ENCODE data around the gene RNF130.
"Not testable (repeated sequence)": the region's sequence is repeated elsewhere in the genome, so short reads cannot be mapped to it uniquely, and the experiment has no call there.

Gene RNF130

DNA sequence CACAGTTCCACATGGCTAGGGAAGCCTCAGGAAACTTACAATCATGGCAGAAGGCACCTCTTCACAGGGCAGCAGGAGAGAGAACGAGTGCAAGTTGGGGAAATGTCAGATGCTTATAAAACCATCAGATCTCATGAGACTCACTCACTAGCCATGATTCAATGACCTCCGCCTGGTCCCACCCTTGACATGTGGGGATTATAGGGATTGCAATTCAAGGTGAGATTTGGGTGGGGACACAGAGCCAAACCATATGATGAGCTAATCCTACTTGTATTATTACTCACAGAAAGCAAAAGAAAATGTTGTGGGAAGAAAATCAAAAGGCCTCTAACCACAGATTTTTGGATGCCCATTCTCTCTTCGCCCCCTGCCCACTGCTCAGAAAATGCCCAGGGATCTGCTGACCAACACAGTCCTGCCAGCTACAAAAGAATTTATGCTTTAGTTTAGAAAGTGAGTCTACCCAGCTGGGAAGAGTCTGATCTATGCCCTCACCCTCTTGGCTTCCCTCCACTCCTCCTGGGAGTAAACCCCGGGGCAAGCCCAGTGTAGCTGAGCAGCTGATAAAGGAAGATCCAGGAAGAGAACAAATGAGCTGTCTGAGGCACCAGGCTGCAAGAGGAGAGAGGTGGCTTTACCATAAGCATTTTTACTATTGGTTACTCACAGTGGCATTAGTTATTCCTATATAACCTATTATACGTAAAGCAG, 53.1 kb downstream of the RNF130 start:
- Histone ChIP-seq H4K20me1 (ENCODE audit: insufficient read depth) (no peaks in the 10 kb centered on the region), H3K79me2 (ENCODE audit: insufficient read depth, low read depth) (no peaks in the 10 kb centered on the region), H3K4me2 (no peak overlapping the region), H3K27ac (no peak overlapping the region), H3K4me1 (ENCODE audit: low read depth, poor library complexity, severe bottlenecking) (no peaks in the 10 kb centered on the region), H3K27me3 (ENCODE audit: insufficient read depth, low read depth) (no peaks in the 10 kb centered on the region), H3K4me3 (IDR thresholded peaks at IDR 0.05; ENCODE audit: insufficient read depth, low read depth, low read length) (no peak overlapping the region), H3K9ac (no peak overlapping the region), H2AFZ (ENCODE audit: low read depth) (no peak overlapping the region), H3K36me3 (ENCODE audit: insufficient read depth) (no peaks in the 10 kb centered on the region)
- TF ChIP-seq, protein P1, sequence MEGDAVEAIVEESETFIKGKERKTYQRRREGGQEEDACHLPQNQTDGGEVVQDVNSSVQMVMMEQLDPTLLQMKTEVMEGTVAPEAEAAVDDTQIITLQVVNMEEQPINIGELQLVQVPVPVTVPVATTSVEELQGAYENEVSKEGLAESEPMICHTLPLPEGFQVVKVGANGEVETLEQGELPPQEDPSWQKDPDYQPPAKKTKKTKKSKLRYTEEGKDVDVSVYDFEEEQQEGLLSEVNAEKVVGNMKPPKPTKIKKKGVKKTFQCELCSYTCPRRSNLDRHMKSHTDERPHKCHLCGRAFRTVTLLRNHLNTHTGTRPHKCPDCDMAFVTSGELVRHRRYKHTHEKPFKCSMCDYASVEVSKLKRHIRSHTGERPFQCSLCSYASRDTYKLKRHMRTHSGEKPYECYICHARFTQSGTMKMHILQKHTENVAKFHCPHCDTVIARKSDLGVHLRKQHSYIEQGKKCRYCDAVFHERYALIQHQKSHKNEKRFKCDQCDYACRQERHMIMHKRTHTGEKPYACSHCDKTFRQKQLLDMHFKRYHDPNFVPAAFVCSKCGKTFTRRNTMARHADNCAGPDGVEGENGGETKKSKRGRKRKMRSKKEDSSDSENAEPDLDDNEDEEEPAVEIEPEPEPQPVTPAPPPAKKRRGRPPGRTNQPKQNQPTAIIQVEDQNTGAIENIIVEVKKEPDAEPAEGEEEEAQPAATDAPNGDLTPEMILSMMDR (conservative IDR thresholded peaks at IDR 0.05; ENCODE audit: low read depth, low read length): no peak

DNA sequence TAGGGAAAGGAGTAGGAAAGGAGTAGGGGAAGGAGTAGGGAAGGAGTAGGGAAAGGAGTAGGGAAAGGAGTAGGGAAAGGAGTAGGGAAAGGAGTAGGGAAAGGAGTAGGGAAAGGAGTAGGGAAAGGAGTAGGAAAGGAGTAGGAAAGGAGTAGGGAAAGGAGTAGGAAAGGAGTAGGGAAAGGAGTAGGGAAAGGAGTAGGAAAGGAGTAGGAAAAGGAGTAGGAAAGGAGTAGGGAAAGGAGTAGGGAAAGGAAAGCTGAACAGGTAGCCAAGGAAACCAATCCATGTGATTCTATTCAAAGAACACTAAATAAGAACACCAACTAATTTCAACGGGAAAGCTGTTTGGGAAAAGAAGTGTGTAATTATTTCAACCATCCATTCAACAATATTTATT, 56.0 kb downstream of the RNF130 start:
- H3K36me3 ChIP-seq (ENCODE audit: insufficient read depth); H3K27ac ChIP-seq; H4K20me1 ChIP-seq (ENCODE audit: insufficient read depth); H3K4me2 ChIP-seq; H2AFZ ChIP-seq (ENCODE audit: low read depth); H3K4me3 ChIP-seq (IDR thresholded peaks at IDR 0.05; ENCODE audit: insufficient read depth, low read depth, low read length); H3K27me3 ChIP-seq (ENCODE audit: insufficient read depth, low read depth); H3K4me1 ChIP-seq (ENCODE audit: low read depth, poor library complexity, severe bottlenecking); H3K9ac ChIP-seq; H3K79me2 ChIP-seq (ENCODE audit: insufficient read depth, low read depth): not testable (repeated sequence)

DNA sequence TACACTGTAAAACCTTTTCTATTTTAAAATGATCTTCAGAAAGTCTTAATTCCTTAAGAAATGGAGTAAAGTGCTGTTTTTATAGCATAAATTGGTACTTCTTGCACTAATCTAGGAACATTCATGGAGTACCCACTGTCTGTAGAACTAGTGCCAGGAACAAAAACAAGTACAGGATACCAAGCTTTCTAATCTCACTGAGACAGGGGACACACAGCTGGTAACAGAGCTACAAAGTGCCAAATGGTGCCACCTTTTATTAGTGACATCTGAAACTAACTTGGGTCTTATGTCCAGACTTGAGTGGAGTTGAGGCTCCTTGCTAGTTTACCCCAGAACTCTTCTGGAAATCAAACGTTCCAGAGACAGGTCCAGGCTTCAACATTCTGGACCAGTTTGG, 57.9 kb downstream of the RNF130 start:
- Histone ChIP-seq H4K20me1 (ENCODE audit: insufficient read depth) (no peaks in the 10 kb centered on the region), H3K4me2 (no peak overlapping the region)
- TF ChIP-seq, protein P1 (conservative IDR thresholded peaks at IDR 0.05; ENCODE audit: low read depth, low read length): no peak

DNA sequence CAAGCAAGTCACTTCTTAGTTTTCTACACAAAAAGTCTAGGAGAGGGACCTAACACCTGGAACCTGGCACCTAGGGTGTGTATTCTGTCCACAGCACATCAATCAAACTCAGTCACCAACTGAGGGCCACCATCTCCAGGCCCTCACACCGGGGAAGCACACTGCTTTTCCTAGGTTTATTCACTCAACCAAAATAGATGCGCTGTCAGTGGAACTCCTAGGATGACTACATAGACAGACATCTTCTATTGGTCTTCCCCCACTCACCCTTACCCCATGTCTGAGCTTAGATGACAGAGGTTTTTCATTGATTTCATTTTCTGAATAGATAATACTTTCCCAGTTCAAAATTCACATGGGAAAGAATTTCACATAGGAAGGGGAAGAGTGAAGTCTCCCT, 59.2 kb downstream of the RNF130 start:
- Histone ChIP-seq H3K36me3 (ENCODE audit: insufficient read depth) (no peaks in the 10 kb centered on the region), H2AFZ (ENCODE audit: low read depth) (no peak overlapping the region), H3K27me3 (ENCODE audit: insufficient read depth, low read depth) (no peaks in the 10 kb centered on the region), H3K9ac (no peak overlapping the region), H3K4me3 (IDR thresholded peaks at IDR 0.05; ENCODE audit: insufficient read depth, low read depth, low read length) (no peak overlapping the region), H4K20me1 (ENCODE audit: insufficient read depth) (no peaks in the 10 kb centered on the region), H3K79me2 (ENCODE audit: insufficient read depth, low read depth) (no peaks in the 10 kb centered on the region), H3K27ac (no peak overlapping the region), H3K4me1 (ENCODE audit: low read depth, poor library complexity, severe bottlenecking) (no peaks in the 10 kb centered on the region), H3K4me2 (no peak overlapping the region)
- TF ChIP-seq, protein P1 (conservative IDR thresholded peaks at IDR 0.05; ENCODE audit: low read depth, low read length): no peak

More for the DNA sequence above, 57.9 kb downstream of the RNF130 start:
- H3K79me2 ChIP-seq (ENCODE audit: insufficient read depth, low read depth): no peaks in the 10 kb centered on the region
- no peak overlapping the region for H3K27ac ChIP-seq
- no peaks in the 10 kb centered on the region for H3K4me1 ChIP-seq (ENCODE audit: low read depth, poor library complexity, severe bottlenecking)
- H2AFZ ChIP-seq (ENCODE audit: low read depth): no peak overlapping the region
- no peak overlapping the region for H3K4me3 ChIP-seq (IDR thresholded peaks at IDR 0.05; ENCODE audit: insufficient read depth, low read depth, low read length)
- H3K27me3 ChIP-seq (ENCODE audit: insufficient read depth, low read depth): no peaks in the 10 kb centered on the region
- no peak overlapping the region for H3K9ac ChIP-seq
- no peaks in the 10 kb centered on the region for H3K36me3 ChIP-seq (ENCODE audit: insufficient read depth)

DNA sequence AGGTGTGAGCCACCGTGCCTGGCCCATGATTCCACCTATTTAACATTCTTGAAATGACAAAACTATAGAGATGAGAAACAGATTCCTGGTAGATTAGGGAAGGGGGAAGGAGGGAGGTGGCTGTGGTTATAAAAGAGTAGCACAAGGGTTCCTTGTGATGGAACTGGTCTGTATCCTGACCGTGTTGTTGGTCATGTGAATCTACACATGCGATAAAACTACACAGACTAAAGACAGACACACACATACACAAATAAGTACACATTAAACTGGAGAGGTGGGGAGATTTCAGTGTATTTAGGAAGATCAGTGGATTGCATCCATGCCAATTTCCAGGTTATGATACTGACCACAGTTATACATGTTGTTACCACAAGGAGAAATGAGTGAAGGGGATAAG, 60.9 kb downstream of the RNF130 start:
- TF ChIP-seq, protein P1 (conservative IDR thresholded peaks at IDR 0.05; ENCODE audit: low read depth, low read length): no peak
- H3K4me1 ChIP-seq (ENCODE audit: low read depth, poor library complexity, severe bottlenecking): no peaks in the 10 kb centered on the region
- H3K36me3 ChIP-seq (ENCODE audit: insufficient read depth): no peaks in the 10 kb centered on the region
- H3K9ac ChIP-seq: no peak overlapping the region
- no peaks in the 10 kb centered on the region for H4K20me1 ChIP-seq (ENCODE audit: insufficient read depth)
- no peaks in the 10 kb centered on the region for H3K79me2 ChIP-seq (ENCODE audit: insufficient read depth, low read depth)
- H3K27me3 ChIP-seq (ENCODE audit: insufficient read depth, low read depth): no peaks in the 10 kb centered on the region
- H2AFZ ChIP-seq (ENCODE audit: low read depth): no peak overlapping the region
- H3K27ac ChIP-seq: no peak overlapping the region
- H3K4me3 ChIP-seq (IDR thresholded peaks at IDR 0.05; ENCODE audit: insufficient read depth, low read depth, low read length): no peak overlapping the region
- no peak overlapping the region for H3K4me2 ChIP-seq

All from KMS-11 (cell line).